ENCODE data around the gene SUMF1. TPM values are rescaled to one million over a fixed set of nuclear protein-coding genes. Genes with fewer than 3 reads are reported as not detected.

Gene SUMF1
- total RNA-seq, result 10 to 100 TPM; 10.3 to 25.8 (median 12.6) TPM
- polyA plus RNA-seq, result 10 to 100 TPM in 1 of 2 donors, 1 to 10 TPM in 1; 7.1 to 15.5 TPM

GRCh38 chr3:4466741-4467521 is at the start of gene SUMF1:
Gene SUMF1 (minus strand): TSS chr3:4467269. CDS start chr3:4467245, 24 bp downstream.
- DNase-seq (peak; percentile 68 to 90 (median 78)), ATAC-seq (peak; percentile 94 to 98 (median 98)), FAIRE-seq (no peak)
- Histone ChIP-seq H3K27me3 (no peaks in the 10 kb centered on the region), H3K4me3 (peak within 1 kb of the TSS; percentile 80 to 99 (median 96)), H3K9me3 (no peaks in the 10 kb centered on the region), H3K36me3 (no peaks in the 10 kb centered on the region), H3K4me1 (peaks cover 0 to 17% (median 1%) of the 10 kb centered on the region in 3 donors), H3K27ac (peak within 1 kb of the TSS; percentile 72 to 92 (median 80))
- 0% methylated on average over 47 of the region's 47 CpGs for WGBS, 2 donors
- TF ChIP-seq CTCF (IDR thresholded peaks at IDR 0.05), result no peak
- intact Hi-C loops (cut with DNase I), result no loop called here

GRCh38 chr3:4515916-4516579 is 49.0 kb upstream of the SUMF1 start:
- DNase-seq, result no peak
- 68 to 72% methylated on average over 7 of the region's 7 CpGs for WGBS, 2 donors
- H3K36me3 ChIP-seq, result no peaks in the 10 kb centered on the region
- H3K4me3 ChIP-seq, result no peak overlapping the region
- no peaks in the 10 kb centered on the region for H3K27me3 ChIP-seq
- peak in 3 of 4 donors; percentile 56 to 74 (median 65) for ATAC-seq
- intact Hi-C loops (cut with DNase I), result no loop called here
- no peak for FAIRE-seq
- peak overlapping the region in 2 of 4 donors; percentile 3 to 60 for H3K27ac ChIP-seq
- TF ChIP-seq CTCF (IDR thresholded peaks at IDR 0.05), result no peak
- H3K4me1 ChIP-seq, result peaks cover 0 to 5% (median 0%) of the 10 kb centered on the region in 3 donors
- no peaks in the 10 kb centered on the region for H3K9me3 ChIP-seq

GRCh38 chr3:4514916-4515315 is 47.8 kb upstream of the SUMF1 start:
- Histone ChIP-seq H3K4me1 (peaks cover 0 to 5% (median 0%) of the 10 kb centered on the region in 3 donors), H3K27ac (no peak overlapping the region)
- no peak for ATAC-seq

GRCh38 chr3:4514321-4514720 is 47.3 kb upstream of the SUMF1 start:
- DNase-seq (no peak), ATAC-seq (no peak), FAIRE-seq (no peak)
- H3K36me3 ChIP-seq, result no peaks in the 10 kb centered on the region
- no peak overlapping the region for H3K4me3 ChIP-seq
- peaks cover 0 to 5% (median 0%) of the 10 kb centered on the region in 3 donors for H3K4me1 ChIP-seq
- H3K27ac ChIP-seq, result no peak overlapping the region
- no peak for TF ChIP-seq CTCF (IDR thresholded peaks at IDR 0.05)
- H3K9me3 ChIP-seq, result no peaks in the 10 kb centered on the region
- intact Hi-C loops (cut with DNase I), result no loop called here
- no peaks in the 10 kb centered on the region for H3K27me3 ChIP-seq
- WGBS, 2 donors, result 74 to 90% methylated on average over 5 of the region's 5 CpGs

More at GRCh38 chr3:4514916-4515315, 47.8 kb upstream of the SUMF1 start:
- H3K9me3 ChIP-seq, result no peaks in the 10 kb centered on the region
- intact Hi-C loops (cut with DNase I), result no loop called here
- no peak for TF ChIP-seq CTCF (IDR thresholded peaks at IDR 0.05)
- 46 to 67% methylated on average over 1 of the region's 1 CpG for WGBS, 2 donors
- DNase-seq (no peak), FAIRE-seq (no peak)
- H3K27me3 ChIP-seq, result no peaks in the 10 kb centered on the region
- H3K36me3 ChIP-seq, result no peaks in the 10 kb centered on the region
- H3K4me3 ChIP-seq, result no peak overlapping the region
